ENCODE data around the gene GREB1L.

GRCh38 chr18:21196426-21196825 is 45.6 kb upstream of the GREB1L start:
- TF ChIP-seq CTCF (IDR thresholded peaks at IDR 0.05) (no peak), MAX (CRISPR knock-in tag; IDR thresholded peaks at IDR 0.05) (no peak), ZNF671 (CRISPR knock-in tag; IDR thresholded peaks at IDR 0.05) (no peak)

Measured in WTC11 (cell line).